Caco-2 (cell line): ENCODE measurements around the gene CD300H. TPM values are rescaled to one million over a fixed set of nuclear protein-coding genes. Genes with fewer than 3 reads are reported as not detected.

Experiments used
- BruUV-seq: library from RNA; stranded (reverse); fragments of 400-500 nt; replicated peaks from 2 replicates; lab custom pipeline; 2021; lab: Mats Ljungman, UMichigan
- CTCF ChIA-PET: fragments of 300-600 bp; sonication (Branson Sonifier 250); formaldehyde crosslinking; loops from one replicate; lab custom pipeline; 2022; ENCODE audit warnings: antibody characterized with exemption; lab: Charles Lee
- POLR2A ChIA-PET: fragments of 300-600 bp; sonication (Branson Sonifier 250); formaldehyde crosslinking; loops from one replicate; lab custom pipeline; 2022; ENCODE audit warnings: antibody characterized with exemption; lab: Charles Lee
- DNase-seq, 2 experiments: peaks; one replicate each; pipeline versions ENCODE4 v3.0.0 to v3.0.0-alpha.2; 2020 to 2022
- H3K27me3 ChIP-seq: replicated peaks from 2 replicates; pipeline ENCODE4 v1.6.0; 2011; ENCODE audit warnings: low read length; ENCODE audit not compliant: control insufficient read depth, insufficient read depth
- H3K36me3 ChIP-seq: 2 replicates; pipeline ENCODE4 v1.5.1; 2011; ENCODE audit warnings: low read length; ENCODE audit not compliant: control insufficient read depth, insufficient read depth
- H3K4me1 ChIP-seq: fragments of 250-450 bp; sonication (Bioruptor Pico); 2 replicates; pipeline ENCODE4 v1.5.1; 2020; ENCODE audit warnings: mild to moderate bottlenecking
- H3K4me3 ChIP-seq: 2 replicates; pipeline ENCODE4 v1.5.1; 2011; ENCODE audit warnings: low read depth, mild to moderate bottlenecking, control low read depth, low read length
- H3K9me3 ChIP-seq: fragments of 250-450 bp; sonication (Bioruptor Pico); 2 replicates; pipeline ENCODE4 v1.5.1; 2020; ENCODE audit warnings: mild to moderate bottlenecking, moderate library complexity
- H3K27ac Mint-ChIP-seq: one replicate; pipeline ENCODE4 v1.8.0; 2022; ENCODE audit warnings: mixed read lengths; ENCODE audit not compliant: unreplicated experiment
- H3K27me3 Mint-ChIP-seq: one replicate; pipeline ENCODE4 v1.8.0; 2022; ENCODE audit warnings: mixed read lengths; ENCODE audit not compliant: insufficient read depth, unreplicated experiment
- H3K36me3 Mint-ChIP-seq: one replicate; pipeline ENCODE4 v1.8.0; 2022; ENCODE audit warnings: mild to moderate bottlenecking, mixed read lengths; ENCODE audit not compliant: insufficient read depth, unreplicated experiment
- H3K4me1 Mint-ChIP-seq: one replicate; pipeline ENCODE4 v1.8.0; 2022; ENCODE audit warnings: low read depth, mixed read lengths; ENCODE audit not compliant: unreplicated experiment
- H3K4me3 Mint-ChIP-seq: one replicate; pipeline ENCODE4 v1.8.0; 2022; ENCODE audit warnings: mild to moderate bottlenecking, moderate library complexity, mixed read lengths; ENCODE audit not compliant: unreplicated experiment
- H3K9me3 Mint-ChIP-seq: one replicate; pipeline ENCODE4 v1.8.0; 2022; ENCODE audit warnings: mixed read lengths; ENCODE audit not compliant: unreplicated experiment
- CTCF ChIP-seq, 2 experiments: fragments of 200-600 bp in 1 of 2; IDR thresholded peaks; 1 replicate in 1 of 2; 2 replicates in 1 of 2; pipeline versions ENCODE4 v1.5.1 to v1.8.0; 2011 to 2022; ENCODE audit warnings: antibody characterized with exemption in 1 of 2, control low read depth in 1 of 2, inconsistent platforms in 1 of 2, low read depth in 1 of 2, low read length in 1 of 2, mild to moderate bottlenecking in 1 of 2, moderate library complexity in 1 of 2; ENCODE audit not compliant: insufficient read depth in 1 of 2, severe bottlenecking in 1 of 2, unreplicated experiment in 1 of 2
- intact Hi-C: fragments of 100-400 bp; cut with micrococcal nuclease; formaldehyde crosslinking; loops from one replicate; pipeline ENCODE4 v1.10.0; 2022; ENCODE audit not compliant: unreplicated experiment
- total RNA-seq: library from RNA; stranded (reverse); gene quantifications from 2 replicates; pipeline ENCODE4 v1.2.3, GENCODE V29; 2022

CD300H gene
- total RNA-seq, 1 experiment from 2014 or later, result not detected

GRCh38 chr17:74516561-74517328 lies 50.6 kb downstream of the CD300H start:
- no peak overlapping the region for H3K4me3 ChIP-seq
- peaks cover 17% of the 10 kb centered on the region for H3K9me3 ChIP-seq
- Mint-ChIP-seq H3K4me1 (no peaks in the 10 kb centered on the region), H3K36me3 (peaks cover 19% of the 10 kb centered on the region), H3K4me3 (no peak overlapping the region), H3K27ac (no peak overlapping the region), H3K27me3 (peaks cover 15% of the 10 kb centered on the region), H3K9me3 (peaks cover 18% of the 10 kb centered on the region)
- no peaks in the 10 kb centered on the region for H3K36me3 ChIP-seq
- intact Hi-C loops, result no loop called here
- no peaks in the 10 kb centered on the region for H3K4me1 ChIP-seq
- TF ChIP-seq CTCF (IDR thresholded peaks at IDR 0.05; ENCODE audit: insufficient read depth in 1 of 2, low read depth in 1 of 2, low read length in 1 of 2, severe bottlenecking in 1 of 2, unreplicated experiment in 1 of 2), result no peak
- BruUV-seq, result no TSS peak
- no peaks in the 10 kb centered on the region; the same call in none of the 2 replicates for H3K27me3 ChIP-seq
- ChIA-PET POLR2A (no interaction called here), CTCF (no interaction called here)
- DNase-seq, result no peak

GRCh38 chr17:74515941-74516340 lies 51.4 kb downstream of the CD300H start:
- H3K36me3 ChIP-seq, result no peaks in the 10 kb centered on the region
- Mint-ChIP-seq H3K4me3 (no peak overlapping the region), H3K27me3 (peaks cover 20% of the 10 kb centered on the region), H3K36me3 (peaks cover 19% of the 10 kb centered on the region), H3K9me3 (peaks cover 18% of the 10 kb centered on the region), H3K27ac (no peak overlapping the region), H3K4me1 (no peaks in the 10 kb centered on the region)
- POLR2A ChIA-PET, result no interaction called here
- no peak overlapping the region for H3K4me3 ChIP-seq
- no TSS peak for BruUV-seq
- intact Hi-C loops, result no loop called here
- CTCF ChIA-PET, result no interaction called here
- H3K9me3 ChIP-seq, result peaks cover 17% of the 10 kb centered on the region
- no peaks in the 10 kb centered on the region for H3K4me1 ChIP-seq
- no peaks in the 10 kb centered on the region; the same call in none of the 2 replicates for H3K27me3 ChIP-seq
- TF ChIP-seq CTCF (IDR thresholded peaks at IDR 0.05; ENCODE audit: insufficient read depth in 1 of 2, low read depth in 1 of 2, low read length in 1 of 2, severe bottlenecking in 1 of 2, unreplicated experiment in 1 of 2), result no peak
- no peak for DNase-seq

DNA sequence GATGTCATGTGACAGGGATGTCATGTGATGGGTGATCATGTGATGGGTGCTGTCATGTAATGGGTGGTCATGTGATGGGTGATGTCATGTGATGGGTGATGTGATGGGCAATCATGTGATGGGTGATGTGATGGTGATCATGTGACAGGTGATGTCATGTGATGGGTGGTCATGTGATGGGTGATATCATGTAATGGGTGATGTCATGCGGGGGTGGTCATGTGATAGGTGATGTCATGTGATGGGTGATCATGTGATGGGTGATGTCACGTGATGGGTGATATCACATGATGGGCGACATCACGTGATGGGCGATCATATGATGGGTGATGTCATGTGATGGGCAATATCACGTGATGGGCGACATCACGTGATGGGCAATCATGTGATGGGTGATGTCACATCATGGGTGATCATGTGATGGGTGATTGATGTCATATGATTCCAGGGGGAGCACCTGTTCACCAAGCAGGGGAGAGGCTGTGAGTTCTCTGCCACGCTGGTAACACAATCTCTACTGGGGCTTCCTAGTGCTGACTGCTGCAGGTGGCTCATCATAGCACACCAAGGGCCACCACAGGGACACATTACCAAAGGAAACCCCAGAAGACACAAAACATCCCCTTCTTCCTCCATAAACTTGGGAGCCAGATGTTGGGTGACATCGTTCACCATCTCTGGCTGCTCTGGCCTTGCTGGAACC lies 52.5 kb downstream of the CD300H start:
- no peak for TF ChIP-seq CTCF (IDR thresholded peaks at IDR 0.05; ENCODE audit: insufficient read depth in 1 of 2, low read depth in 1 of 2, low read length in 1 of 2, severe bottlenecking in 1 of 2, unreplicated experiment in 1 of 2)
- H3K27me3 Mint-ChIP-seq, result peaks cover 24% of the 10 kb centered on the region
- H3K36me3 ChIP-seq, result no peaks in the 10 kb centered on the region
- H3K9me3 ChIP-seq, result peaks cover 17% of the 10 kb centered on the region
- POLR2A ChIA-PET, result no interaction called here
- peaks cover 18% of the 10 kb centered on the region for H3K9me3 Mint-ChIP-seq
- no peaks in the 10 kb centered on the region; the same call in 1 of the 2 replicates for H3K27me3 ChIP-seq
- peak overlapping the region; percentile 90 for H3K27ac Mint-ChIP-seq
- CTCF ChIA-PET, result no interaction called here
- peaks cover 19% of the 10 kb centered on the region for H3K36me3 Mint-ChIP-seq
- DNase-seq, result peak in 1 of 2 experiments; percentile 51
- H3K4me1 ChIP-seq, result no peaks in the 10 kb centered on the region
- intact Hi-C loops, result no loop called here
- no peak overlapping the region for H3K4me3 ChIP-seq
- BruUV-seq, result no TSS peak
- H3K4me1 Mint-ChIP-seq, result no peaks in the 10 kb centered on the region
- H3K4me3 Mint-ChIP-seq, result peak overlapping the region; percentile 53
